ENCODE data around the gene NLRP9.

- TF ChIP-seq CTCF (conservative IDR thresholded peaks at IDR 0.05) (no peak), EZH2 (IDR thresholded peaks at IDR 0.05; ENCODE audit: low read depth) (no peak)
These were observed 63.8 kb downstream of the NLRP9 start for GRCh38 chr19:55674459-55674840.

All from PC-9 (cell line).